Sciatic nerve (tissue), 2 donors: ENCODE results near the gene TMEM154. TPM values are rescaled to one million over a fixed set of nuclear protein-coding genes. Genes with fewer than 3 reads are reported as not detected.

ENCODE experiments used
- ATAC-seq: fragments of 200-7000 bp; cut with Tn5 transposase; one replicate; pipeline ENCODE4 v1.9.1; 2020; ENCODE audit warnings: mild to moderate bottlenecking, moderate library complexity
- DNase-seq: peaks from one replicate; pipeline ENCODE4 v3.0.0-alpha.2; 2020; ENCODE audit warnings: low spot score
- intact Hi-C: fragments of 100-400 bp; cut with DNase I; formaldehyde crosslinking; loops from one replicate; pipeline ENCODE4 v1.14.2; 2022
- total RNA-seq: library from RNA; stranded (reverse); fragmentation: NEBNext Ultra II Directional; extraction: Animal tissue kit (Norgen Biotek cat#: 25700); gene quantifications from one replicate; pipeline ENCODE4 v1.2.1, GENCODE V29; 2021
- donor health status: DM: no; HTN: no; CAD: no.
- donor health status: DM: no; HTN: no; CAD: no.

TMEM154 gene
- total RNA-seq, 1 donor from 2014 or later, result 3.7 TPM

- DNase-seq (no peak), ATAC-seq (no peak)
- intact Hi-C loops, result no loop called here
These were observed 17.7 kb upstream of the TMEM154 start for GRCh38 chr4:152697284-152698088.

GRCh38 chr4:152696764-152697261 is 17.0 kb upstream of the TMEM154 start:
- ATAC-seq (peak; percentile 98), DNase-seq (no peak)
- intact Hi-C loops, result no loop called here

GRCh38 chr4:152693871-152694270 is 14.1 kb upstream of the TMEM154 start:
- intact Hi-C loops, result no loop called here
- no peak for DNase-seq
- ATAC-seq, result no peak

- intact Hi-C loops, result no loop called here
- DNase-seq (no peak), ATAC-seq (no peak)
These were observed 12.0 kb upstream of the TMEM154 start for GRCh38 chr4:152691761-152692160.

GRCh38 chr4:152690706-152691651 is 11.2 kb upstream of the TMEM154 start:
- intact Hi-C loops, result no loop called here
- DNase-seq (no peak), ATAC-seq (no peak)

GRCh38 chr4:152689615-152690501 is 10.1 kb upstream of the TMEM154 start:
- DNase-seq (no peak), ATAC-seq (no peak)
- intact Hi-C loops, result no loop called here

- intact Hi-C loops, result no loop called here
- ATAC-seq, result no peak
- no peak for DNase-seq
These were observed 8.3 kb upstream of the TMEM154 start for GRCh38 chr4:152687974-152688599.

GRCh38 chr4:152686452-152687013 is 6.7 kb upstream of the TMEM154 start:
- DNase-seq (no peak), ATAC-seq (no peak)
- intact Hi-C loops, result no loop called here

- no peak for DNase-seq
- ATAC-seq, result no peak
These were observed 4.8 kb upstream of the TMEM154 start for GRCh38 chr4:152684587-152684986.

GRCh38 chr4:152684007-152684406 is 4.2 kb upstream of the TMEM154 start:
- ATAC-seq, result no peak
- DNase-seq, result no peak

More at GRCh38 chr4:152684587-152684986, 4.8 kb upstream of the TMEM154 start:
- intact Hi-C loops, result no loop called here

GRCh38 chr4:152682143-152682941 is 2.5 kb upstream of the TMEM154 start:
- intact Hi-C loops, result no loop called here
- no peak for ATAC-seq
- no peak for DNase-seq

More at GRCh38 chr4:152684007-152684406, 4.2 kb upstream of the TMEM154 start:
- intact Hi-C loops, result no loop called here

GRCh38 chr4:152680988-152681603 is 1.3 kb upstream of the TMEM154 start:
- intact Hi-C loops, result no loop called here
- DNase-seq (no peak), ATAC-seq (no peak)

- ATAC-seq (no peak), DNase-seq (no peak)
- intact Hi-C loops, result no loop called here
These were observed 956 bp downstream of the TMEM154 start for GRCh38 chr4:152678841-152679240.

- DNase-seq, result no peak
- intact Hi-C loops, result no loop called here
- ATAC-seq, result no peak
These were observed 2.7 kb downstream of the TMEM154 start for GRCh38 chr4:152677117-152677516.

GRCh38 chr4:152676052-152676854 is 3.5 kb downstream of the TMEM154 start:
- ATAC-seq, result no peak
- no peak for DNase-seq
- intact Hi-C loops, result no loop called here

- no peak for DNase-seq
- no peak for ATAC-seq
- intact Hi-C loops, result no loop called here
These were observed 5.4 kb downstream of the TMEM154 start for GRCh38 chr4:152674359-152674758.
